ENCODE data around the gene PAQR7.

DNA sequence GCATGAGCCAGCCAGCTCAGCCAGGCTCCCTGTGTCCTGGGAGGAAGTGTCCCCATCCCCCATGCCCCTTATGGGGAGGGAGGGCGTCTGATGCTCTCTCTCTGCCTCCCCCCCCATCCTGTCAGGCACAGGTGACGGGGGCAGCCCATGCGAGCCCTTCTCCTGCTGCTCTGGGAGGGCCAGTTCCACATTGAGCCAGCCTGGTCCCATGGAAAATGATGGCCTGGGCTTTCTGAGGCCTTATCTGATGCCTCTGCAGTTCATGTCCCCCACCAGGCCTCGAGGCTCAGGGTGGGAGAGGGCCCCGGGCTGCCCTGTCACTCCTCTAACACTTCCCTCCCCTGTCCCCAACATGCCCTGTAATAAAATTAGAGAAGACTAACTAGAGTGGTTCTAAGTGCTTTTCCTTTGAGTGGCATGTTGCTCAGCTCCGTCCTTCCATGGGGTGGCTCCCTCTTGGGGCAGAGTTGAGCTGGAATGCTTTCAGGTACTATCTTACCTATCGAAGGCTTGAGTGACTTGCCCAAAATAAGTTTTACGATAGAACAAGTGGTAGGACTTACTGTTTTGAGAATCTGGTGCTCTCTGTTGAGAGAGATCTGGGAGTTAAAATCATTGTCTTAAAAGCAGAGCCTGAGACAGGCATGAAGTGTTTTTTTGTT, 57.5 kb downstream of the PAQR7 start:
- TF ChIP-seq, protein P1, sequence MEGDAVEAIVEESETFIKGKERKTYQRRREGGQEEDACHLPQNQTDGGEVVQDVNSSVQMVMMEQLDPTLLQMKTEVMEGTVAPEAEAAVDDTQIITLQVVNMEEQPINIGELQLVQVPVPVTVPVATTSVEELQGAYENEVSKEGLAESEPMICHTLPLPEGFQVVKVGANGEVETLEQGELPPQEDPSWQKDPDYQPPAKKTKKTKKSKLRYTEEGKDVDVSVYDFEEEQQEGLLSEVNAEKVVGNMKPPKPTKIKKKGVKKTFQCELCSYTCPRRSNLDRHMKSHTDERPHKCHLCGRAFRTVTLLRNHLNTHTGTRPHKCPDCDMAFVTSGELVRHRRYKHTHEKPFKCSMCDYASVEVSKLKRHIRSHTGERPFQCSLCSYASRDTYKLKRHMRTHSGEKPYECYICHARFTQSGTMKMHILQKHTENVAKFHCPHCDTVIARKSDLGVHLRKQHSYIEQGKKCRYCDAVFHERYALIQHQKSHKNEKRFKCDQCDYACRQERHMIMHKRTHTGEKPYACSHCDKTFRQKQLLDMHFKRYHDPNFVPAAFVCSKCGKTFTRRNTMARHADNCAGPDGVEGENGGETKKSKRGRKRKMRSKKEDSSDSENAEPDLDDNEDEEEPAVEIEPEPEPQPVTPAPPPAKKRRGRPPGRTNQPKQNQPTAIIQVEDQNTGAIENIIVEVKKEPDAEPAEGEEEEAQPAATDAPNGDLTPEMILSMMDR (IDR thresholded peaks at IDR 0.05; ENCODE audit: poor library complexity, severe bottlenecking), result no peak
- TF ChIP-seq POLR2AphosphoS5 (IDR thresholded peaks at IDR 0.05) (no peak), EP300 (conservative IDR thresholded peaks at IDR 0.05; ENCODE audit: poor library complexity, severe bottlenecking) (no peak), EZH2 (IDR thresholded peaks at IDR 0.05; ENCODE audit: borderline replicate concordance, insufficient read depth, low read length, poor library complexity, severe bottlenecking) (no peak)
- TF ChIP-seq, protein P2, sequence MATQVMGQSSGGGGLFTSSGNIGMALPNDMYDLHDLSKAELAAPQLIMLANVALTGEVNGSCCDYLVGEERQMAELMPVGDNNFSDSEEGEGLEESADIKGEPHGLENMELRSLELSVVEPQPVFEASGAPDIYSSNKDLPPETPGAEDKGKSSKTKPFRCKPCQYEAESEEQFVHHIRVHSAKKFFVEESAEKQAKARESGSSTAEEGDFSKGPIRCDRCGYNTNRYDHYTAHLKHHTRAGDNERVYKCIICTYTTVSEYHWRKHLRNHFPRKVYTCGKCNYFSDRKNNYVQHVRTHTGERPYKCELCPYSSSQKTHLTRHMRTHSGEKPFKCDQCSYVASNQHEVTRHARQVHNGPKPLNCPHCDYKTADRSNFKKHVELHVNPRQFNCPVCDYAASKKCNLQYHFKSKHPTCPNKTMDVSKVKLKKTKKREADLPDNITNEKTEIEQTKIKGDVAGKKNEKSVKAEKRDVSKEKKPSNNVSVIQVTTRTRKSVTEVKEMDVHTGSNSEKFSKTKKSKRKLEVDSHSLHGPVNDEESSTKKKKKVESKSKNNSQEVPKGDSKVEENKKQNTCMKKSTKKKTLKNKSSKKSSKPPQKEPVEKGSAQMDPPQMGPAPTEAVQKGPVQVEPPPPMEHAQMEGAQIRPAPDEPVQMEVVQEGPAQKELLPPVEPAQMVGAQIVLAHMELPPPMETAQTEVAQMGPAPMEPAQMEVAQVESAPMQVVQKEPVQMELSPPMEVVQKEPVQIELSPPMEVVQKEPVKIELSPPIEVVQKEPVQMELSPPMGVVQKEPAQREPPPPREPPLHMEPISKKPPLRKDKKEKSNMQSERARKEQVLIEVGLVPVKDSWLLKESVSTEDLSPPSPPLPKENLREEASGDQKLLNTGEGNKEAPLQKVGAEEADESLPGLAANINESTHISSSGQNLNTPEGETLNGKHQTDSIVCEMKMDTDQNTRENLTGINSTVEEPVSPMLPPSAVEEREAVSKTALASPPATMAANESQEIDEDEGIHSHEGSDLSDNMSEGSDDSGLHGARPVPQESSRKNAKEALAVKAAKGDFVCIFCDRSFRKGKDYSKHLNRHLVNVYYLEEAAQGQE (IDR thresholded peaks at IDR 0.05; ENCODE audit: borderline replicate concordance), result no peak
